Ovary (tissue), 3 donors: ENCODE measurements around the gene FIGN.

Experiments
- POLR2A ChIP-seq: fragments of 450-650 bp; IDR thresholded peaks from one replicate; pipeline ENCODE4 v1.6.1; 2017; ENCODE audit warnings: antibody characterized with exemption, mild to moderate bottlenecking, moderate library complexity
- TF ChIP-seq, protein P1 (sequence below), 3 donors: fragments of 450-650 bp in 2 of 3; fragments of 200-600 bp in 1 of 3; IDR thresholded peaks; one replicate each; pipeline versions ENCODE4 v1.5.1 to v1.8.0; 2016 to 2022; ENCODE audit warnings: antibody characterized with exemption in 3 of 3, mild to moderate bottlenecking in 1 of 3
- donor health status: DM: no; HTN: no; CAD: no.

DNA sequence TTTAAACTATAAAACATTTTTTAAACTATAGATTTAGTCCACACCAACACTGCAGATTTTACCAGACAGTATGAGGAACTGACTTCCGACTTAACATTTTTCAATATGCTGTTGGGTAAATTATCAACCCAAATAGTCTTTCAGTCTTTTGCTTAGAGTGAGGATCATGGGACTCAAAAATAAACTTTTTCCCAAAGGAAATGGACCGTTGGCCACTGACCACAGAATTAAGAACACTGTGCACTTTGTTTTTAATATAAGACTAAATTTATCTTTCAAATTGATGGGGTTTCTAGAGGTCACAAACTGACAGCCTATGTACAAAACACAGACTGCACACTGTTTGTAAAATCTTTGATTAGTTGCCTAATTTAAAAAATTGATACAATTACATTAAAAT lies 44.9 kb downstream of the FIGN start:
- TF ChIP-seq, protein P1, sequence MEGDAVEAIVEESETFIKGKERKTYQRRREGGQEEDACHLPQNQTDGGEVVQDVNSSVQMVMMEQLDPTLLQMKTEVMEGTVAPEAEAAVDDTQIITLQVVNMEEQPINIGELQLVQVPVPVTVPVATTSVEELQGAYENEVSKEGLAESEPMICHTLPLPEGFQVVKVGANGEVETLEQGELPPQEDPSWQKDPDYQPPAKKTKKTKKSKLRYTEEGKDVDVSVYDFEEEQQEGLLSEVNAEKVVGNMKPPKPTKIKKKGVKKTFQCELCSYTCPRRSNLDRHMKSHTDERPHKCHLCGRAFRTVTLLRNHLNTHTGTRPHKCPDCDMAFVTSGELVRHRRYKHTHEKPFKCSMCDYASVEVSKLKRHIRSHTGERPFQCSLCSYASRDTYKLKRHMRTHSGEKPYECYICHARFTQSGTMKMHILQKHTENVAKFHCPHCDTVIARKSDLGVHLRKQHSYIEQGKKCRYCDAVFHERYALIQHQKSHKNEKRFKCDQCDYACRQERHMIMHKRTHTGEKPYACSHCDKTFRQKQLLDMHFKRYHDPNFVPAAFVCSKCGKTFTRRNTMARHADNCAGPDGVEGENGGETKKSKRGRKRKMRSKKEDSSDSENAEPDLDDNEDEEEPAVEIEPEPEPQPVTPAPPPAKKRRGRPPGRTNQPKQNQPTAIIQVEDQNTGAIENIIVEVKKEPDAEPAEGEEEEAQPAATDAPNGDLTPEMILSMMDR (IDR thresholded peaks at IDR 0.05), result no peak
- TF ChIP-seq POLR2A, result no peak
